DMS153 (cell line): ENCODE results near the gene ADK.
"Not testable (repeated sequence)": the region's sequence is repeated elsewhere in the genome, so short reads cannot be mapped to it uniquely, and the experiment has no call there.

Experiments
- DNase-seq: peaks from one replicate; lab custom pipeline; 2025; lab: John Stamatoyannopoulos, UW

Gene ADK

GRCh38 chr10:74300074-74300621 is 149.1 kb downstream of the ADK start:
- not testable (repeated sequence) for DNase-seq

- no peak for DNase-seq
These were observed 149.6 kb downstream of the ADK start for GRCh38 chr10:74300666-74301065.

GRCh38 chr10:74305730-74306129 is 154.7 kb downstream of the ADK start:
- DNase-seq = no peak

- no peak for DNase-seq
These were observed 155.4 kb downstream of the ADK start for GRCh38 chr10:74306227-74306982.

- DNase-seq = no peak
These were observed 156.1 kb downstream of the ADK start for GRCh38 chr10:74307061-74307651.

- DNase-seq = no peak
These were observed 159.7 kb downstream of the ADK start for GRCh38 chr10:74310652-74311257.

- DNase-seq = no peak
These were observed 163.1 kb downstream of the ADK start for GRCh38 chr10:74314166-74314565.

- DNase-seq = no peak
These were observed 169.0 kb downstream of the ADK start for GRCh38 chr10:74320026-74320425.

GRCh38 chr10:74320717-74321116 is 169.7 kb downstream of the ADK start:
- DNase-seq = no peak

GRCh38 chr10:74322141-74322540 is 171.1 kb downstream of the ADK start:
- DNase-seq = no peak

GRCh38 chr10:74322565-74322964 is 171.5 kb downstream of the ADK start:
- DNase-seq = no peak

- DNase-seq = no peak
These were observed 177.4 kb downstream of the ADK start for GRCh38 chr10:74328388-74328787.

- no peak for DNase-seq
These were observed 178.9 kb downstream of the ADK start for GRCh38 chr10:74329873-74330272.

- DNase-seq = no peak
These were observed 179.6 kb downstream of the ADK start for GRCh38 chr10:74330646-74331045.

- no peak for DNase-seq
These were observed 181.4 kb downstream of the ADK start for GRCh38 chr10:74332398-74332797.

GRCh38 chr10:74333174-74333573 is 182.2 kb downstream of the ADK start:
- DNase-seq = no peak

GRCh38 chr10:74334221-74334620 is 183.2 kb downstream of the ADK start:
- no peak for DNase-seq

- DNase-seq = no peak
These were observed 184.5 kb downstream of the ADK start for GRCh38 chr10:74335501-74335900.

GRCh38 chr10:74337330-74338016 is 186.5 kb downstream of the ADK start:
- DNase-seq = no peak

GRCh38 chr10:74342991-74343390 is 192.0 kb downstream of the ADK start:
- no peak for DNase-seq

GRCh38 chr10:74343804-74344203 is 192.8 kb downstream of the ADK start:
- no peak for DNase-seq

GRCh38 chr10:74344306-74344705 is 193.3 kb downstream of the ADK start:
- DNase-seq = no peak

- DNase-seq = no peak
These were observed 196.5 kb downstream of the ADK start for GRCh38 chr10:74347522-74347921.
